PFSK-1 (cell line): ENCODE results near the gene CD300LB.

Experiments
- POLR2AphosphoS5 ChIP-seq: IDR thresholded peaks from 2 replicates; pipeline ENCODE4 v1.6.1; 2012; ENCODE audit warnings: low read depth, mild to moderate bottlenecking, control low read depth, low read length, moderate library complexity
- SIN3A ChIP-seq: IDR thresholded peaks from 2 replicates; pipeline ENCODE4 v1.6.1; 2012; ENCODE audit warnings: mild to moderate bottlenecking, low read length, moderate library complexity, borderline replicate concordance; ENCODE audit not compliant: insufficient read depth
- TAF1 ChIP-seq: IDR thresholded peaks from 2 replicates; pipeline ENCODE4 v1.6.1; 2012; ENCODE audit warnings: low read length, control low read depth, borderline replicate concordance; ENCODE audit not compliant: insufficient read depth

DNA sequence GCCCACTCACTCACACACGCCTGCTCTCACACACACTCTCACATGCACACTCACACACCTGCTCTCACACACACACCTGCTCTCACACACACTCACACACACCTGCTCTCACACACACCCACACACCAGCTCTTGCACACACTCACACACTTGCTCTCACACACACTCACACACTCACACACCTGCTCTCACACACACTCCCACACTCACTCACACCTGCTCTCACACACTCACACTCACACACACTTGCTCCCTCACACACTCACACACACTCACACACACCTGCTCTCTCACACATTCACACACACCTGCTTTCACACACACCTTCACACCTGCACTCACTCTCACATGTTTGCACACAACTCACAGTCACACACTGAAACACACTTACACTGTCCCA is 32.1 kb upstream of the CD300LB start:
- TF ChIP-seq SIN3A = no peak
- no peak for TF ChIP-seq POLR2AphosphoS5
- no peak for TF ChIP-seq TAF1
